Activated naive CD8-positive, alpha-beta T cell treated with anti-CD3 and anti-CD28 coated beads for 36 hours (primary cell): Measurements from ENCODE around the gene ZNF423. TPM values are rescaled to one million over a fixed set of nuclear protein-coding genes. Genes with fewer than 3 reads are reported as not detected.

Source experiments
- DNase-seq: peaks from one replicate; pipeline ENCODE4 v3.0.0; 2021
- H3K27ac Mint-ChIP-seq: one replicate; pipeline ENCODE4 v1.8.0; 2022; ENCODE audit warnings: mild to moderate bottlenecking, moderate library complexity, mixed read lengths
- H3K27me3 Mint-ChIP-seq: one replicate; pipeline ENCODE4 v1.8.0; 2022; ENCODE audit warnings: mild to moderate bottlenecking, mixed read lengths
- H3K36me3 Mint-ChIP-seq: one replicate; pipeline ENCODE4 v1.8.0; 2021; ENCODE audit warnings: mild to moderate bottlenecking, mixed read lengths
- H3K4me1 Mint-ChIP-seq: one replicate; pipeline ENCODE4 v1.8.0; 2021; ENCODE audit warnings: mixed read lengths
- H3K4me3 Mint-ChIP-seq: one replicate; pipeline ENCODE4 v1.8.0; 2022; ENCODE audit warnings: mild to moderate bottlenecking, moderate library complexity, mixed read lengths
- H3K9me3 Mint-ChIP-seq: one replicate; pipeline ENCODE4 v1.8.0; 2022; ENCODE audit warnings: mixed read lengths
- total RNA-seq, 2 experiments: library from RNA; stranded (reverse); gene quantifications; one replicate each; pipeline ENCODE4 v1.2.3, GENCODE V29; 2021

Gene ZNF423
- total RNA-seq, 2 experiments from 2014 or later = not detected

- no peaks in the 10 kb centered on the region for H3K4me1 Mint-ChIP-seq
- H3K9me3 Mint-ChIP-seq = peaks cover 6% of the 10 kb centered on the region
Observed at GRCh38 chr16:49653577-49653976, 202.3 kb downstream of the ZNF423 start.

DNA sequence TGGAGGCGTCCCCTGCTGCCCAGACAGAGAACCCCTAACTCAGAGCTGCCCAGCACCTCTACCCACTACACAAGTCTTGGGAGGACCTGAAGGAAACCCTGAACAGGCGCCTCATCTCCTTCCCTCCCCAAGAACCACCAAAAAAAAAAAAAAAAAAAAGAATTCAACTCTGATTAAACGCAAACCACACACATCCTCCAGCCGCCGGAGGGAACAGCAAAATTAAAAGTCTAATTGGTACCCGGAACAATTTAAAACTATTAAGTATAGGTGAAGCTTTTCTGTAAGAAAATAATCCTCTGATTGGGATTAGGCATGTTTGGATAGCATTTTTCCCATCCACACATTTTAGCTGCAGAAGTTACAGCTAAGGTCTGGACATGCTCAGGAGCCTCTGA, 202.7 kb downstream of the ZNF423 start:
- H3K9me3 Mint-ChIP-seq = peaks cover 7% of the 10 kb centered on the region
- no peak overlapping the region for H3K4me3 Mint-ChIP-seq
- H3K36me3 Mint-ChIP-seq = no peaks in the 10 kb centered on the region
- H3K27ac Mint-ChIP-seq = no peak overlapping the region
- peaks cover 8% of the 10 kb centered on the region for H3K27me3 Mint-ChIP-seq
- no peaks in the 10 kb centered on the region for H3K4me1 Mint-ChIP-seq
- DNase-seq = no peak

More at GRCh38 chr16:49653577-49653976, 202.3 kb downstream of the ZNF423 start:
- peaks cover 8% of the 10 kb centered on the region for H3K27me3 Mint-ChIP-seq
- no peak for DNase-seq
- H3K27ac Mint-ChIP-seq = no peak overlapping the region
- H3K36me3 Mint-ChIP-seq = no peaks in the 10 kb centered on the region
- H3K4me3 Mint-ChIP-seq = no peak overlapping the region

DNA sequence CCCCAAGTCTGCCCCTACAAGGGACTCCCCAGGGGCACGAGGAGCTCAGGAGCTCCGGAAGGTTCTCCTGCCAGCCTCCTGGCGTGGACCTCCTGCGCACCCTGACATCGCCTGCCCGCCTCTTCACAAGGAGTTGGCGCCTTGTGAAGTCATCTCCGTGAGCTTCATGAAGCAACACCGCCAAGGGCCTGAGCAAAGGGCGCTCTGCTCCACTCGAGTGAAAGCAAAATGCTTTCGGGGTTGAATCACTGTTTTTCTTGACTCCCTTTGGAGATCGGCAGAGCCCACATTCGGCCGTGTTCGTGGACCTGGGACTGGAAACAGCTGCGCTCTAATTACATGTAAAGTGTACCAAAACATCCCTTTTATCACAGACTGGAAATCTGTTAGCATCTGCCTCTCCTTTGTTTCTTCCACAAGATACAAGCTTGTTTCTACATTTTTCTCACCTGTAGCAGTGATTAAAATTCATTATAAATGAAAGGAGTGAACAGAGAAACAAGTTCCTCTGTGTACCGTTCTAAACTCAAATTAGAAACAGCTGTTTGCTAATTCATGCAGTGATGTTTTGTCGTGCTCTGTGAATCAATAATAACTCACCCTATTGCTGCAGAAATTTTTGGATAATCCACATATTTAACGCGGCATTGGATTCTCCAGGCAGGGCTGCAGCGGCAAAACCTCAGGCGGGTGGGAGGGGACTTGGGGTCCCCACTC, 203.3 kb downstream of the ZNF423 start:
- Mint-ChIP-seq H3K4me1 (no peaks in the 10 kb centered on the region), H3K4me3 (no peak overlapping the region), H3K27me3 (peaks cover 8% of the 10 kb centered on the region), H3K36me3 (no peaks in the 10 kb centered on the region), H3K27ac (no peak overlapping the region), H3K9me3 (peaks cover 13% of the 10 kb centered on the region)
- DNase-seq = no peak

DNA sequence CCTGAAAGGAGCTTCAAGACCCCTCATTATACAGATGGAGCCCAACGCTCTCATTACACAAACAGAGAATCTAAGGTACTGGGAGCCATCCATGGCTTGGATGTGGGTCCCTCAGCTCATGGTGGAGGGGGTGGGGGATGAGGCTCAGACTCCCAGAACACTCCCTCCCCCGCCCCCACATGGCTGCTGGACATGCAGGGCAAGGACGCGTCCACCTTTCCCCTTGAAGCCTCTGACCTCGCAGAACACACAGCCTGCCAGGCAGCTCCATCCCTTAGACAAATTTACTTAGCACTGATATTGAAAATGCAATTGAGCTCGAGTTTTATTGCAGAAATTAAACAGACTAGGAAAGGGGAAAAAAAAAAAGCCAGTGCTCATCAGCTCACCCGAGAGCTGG, 203.9 kb downstream of the ZNF423 start:
- H3K27ac Mint-ChIP-seq = no peak overlapping the region
- peaks cover 4% of the 10 kb centered on the region for H3K36me3 Mint-ChIP-seq
- H3K4me3 Mint-ChIP-seq = no peak overlapping the region
- DNase-seq = no peak
- peaks cover 8% of the 10 kb centered on the region for H3K27me3 Mint-ChIP-seq
- no peaks in the 10 kb centered on the region for H3K4me1 Mint-ChIP-seq
- peaks cover 13% of the 10 kb centered on the region for H3K9me3 Mint-ChIP-seq

DNA sequence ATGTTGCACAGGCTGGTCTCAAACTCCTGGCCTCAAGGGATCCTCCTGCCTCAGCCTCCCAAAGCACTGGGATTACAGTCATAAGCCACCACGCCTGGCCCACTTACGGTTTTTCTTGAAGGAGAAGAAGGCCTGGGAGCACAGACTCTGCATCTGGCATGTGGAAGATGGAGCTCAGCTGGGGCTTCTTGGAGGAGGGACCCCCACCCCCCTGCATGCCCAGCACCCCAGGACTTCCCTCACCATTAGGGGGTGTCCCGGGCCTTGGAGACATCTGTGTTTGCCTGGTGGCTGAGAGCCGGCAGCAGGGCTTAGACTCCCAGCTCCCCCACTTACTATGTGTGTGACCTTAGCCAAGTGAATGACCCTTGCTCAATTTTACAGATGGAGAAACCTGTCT, 204.7 kb downstream of the ZNF423 start:
- H3K9me3 Mint-ChIP-seq = peaks cover 13% of the 10 kb centered on the region
- H3K27me3 Mint-ChIP-seq = peaks cover 8% of the 10 kb centered on the region
- H3K36me3 Mint-ChIP-seq = peaks cover 4% of the 10 kb centered on the region
- H3K4me1 Mint-ChIP-seq = no peaks in the 10 kb centered on the region
- no peak overlapping the region for H3K27ac Mint-ChIP-seq
- no peak for DNase-seq
- H3K4me3 Mint-ChIP-seq = no peak overlapping the region

DNA sequence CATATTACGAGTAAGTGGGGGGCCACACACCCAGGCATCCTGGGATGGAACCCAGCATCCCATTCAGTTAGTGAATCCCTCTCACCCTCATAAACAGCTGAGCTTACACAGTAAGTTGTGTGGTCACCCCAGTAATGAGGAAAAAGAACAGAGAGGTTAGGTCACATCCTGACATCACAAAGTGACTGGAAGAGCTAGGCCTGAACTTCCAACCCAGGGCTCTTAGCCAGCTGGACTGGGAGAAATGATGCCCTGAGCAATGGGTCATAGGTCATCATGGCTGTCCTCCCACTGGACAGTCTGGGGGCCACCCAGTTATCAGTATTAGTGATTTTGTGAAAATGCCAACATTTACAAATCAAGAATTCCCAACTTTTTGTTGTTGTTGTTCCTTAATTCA, 205.3 kb downstream of the ZNF423 start:
- Mint-ChIP-seq H3K27me3 (peaks cover 8% of the 10 kb centered on the region), H3K36me3 (peaks cover 4% of the 10 kb centered on the region), H3K9me3 (peaks cover 16% of the 10 kb centered on the region), H3K4me3 (no peak overlapping the region), H3K4me1 (no peaks in the 10 kb centered on the region), H3K27ac (no peak overlapping the region)
- no peak for DNase-seq

DNA sequence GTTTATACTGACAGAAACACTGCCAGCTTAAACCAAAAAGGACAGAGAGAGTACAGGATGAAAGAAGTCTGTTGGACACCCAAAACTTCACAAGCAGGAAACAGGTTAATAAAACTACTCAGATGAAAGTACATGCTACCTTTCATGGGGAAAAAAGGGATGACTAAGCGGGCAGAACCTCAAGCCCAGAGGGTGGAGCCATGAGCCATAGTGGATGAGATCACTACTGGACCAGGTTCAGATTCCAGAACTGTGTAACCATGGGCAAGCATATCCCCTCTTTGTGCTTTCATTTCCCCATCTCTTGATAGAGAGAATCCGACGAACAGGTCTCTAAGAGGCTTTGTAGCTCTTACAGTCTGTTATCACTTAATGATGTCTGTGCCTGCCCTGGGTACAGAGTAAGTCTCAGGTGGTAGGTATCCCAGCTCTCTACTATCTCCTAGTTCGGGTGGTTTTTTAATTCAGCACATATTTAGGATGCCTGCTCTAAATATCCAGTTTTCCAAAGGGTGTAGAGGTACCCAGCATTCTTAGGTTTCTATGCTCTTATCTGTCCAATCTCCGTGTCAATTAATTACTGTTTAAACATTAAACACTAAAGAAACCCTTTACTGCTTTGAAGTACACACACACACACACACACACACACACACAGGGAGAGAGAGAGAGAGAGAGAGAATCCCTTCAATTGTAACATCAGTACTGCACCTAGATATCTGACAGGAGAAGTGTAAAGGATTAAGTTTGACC, 206.7 kb downstream of the ZNF423 start:
- H3K9me3 Mint-ChIP-seq = peaks cover 16% of the 10 kb centered on the region
- H3K4me1 Mint-ChIP-seq = no peaks in the 10 kb centered on the region
- DNase-seq = no peak
- peaks cover 4% of the 10 kb centered on the region for H3K36me3 Mint-ChIP-seq
- H3K4me3 Mint-ChIP-seq = no peak overlapping the region
- H3K27ac Mint-ChIP-seq = no peak overlapping the region
- H3K27me3 Mint-ChIP-seq = peaks cover 8% of the 10 kb centered on the region

GRCh38 chr16:49647673-49648072, 208.2 kb downstream of the ZNF423 start:
- no peak overlapping the region for H3K27ac Mint-ChIP-seq
- no peak overlapping the region for H3K4me3 Mint-ChIP-seq
- no peak for DNase-seq
- H3K36me3 Mint-ChIP-seq = peaks cover 4% of the 10 kb centered on the region
- H3K4me1 Mint-ChIP-seq = no peaks in the 10 kb centered on the region
- H3K9me3 Mint-ChIP-seq = peaks cover 16% of the 10 kb centered on the region
- peaks cover 3% of the 10 kb centered on the region for H3K27me3 Mint-ChIP-seq

- no peak for DNase-seq
- Mint-ChIP-seq H3K4me1 (no peaks in the 10 kb centered on the region), H3K27me3 (no peaks in the 10 kb centered on the region), H3K27ac (no peak overlapping the region), H3K4me3 (no peak overlapping the region), H3K36me3 (peaks cover 4% of the 10 kb centered on the region), H3K9me3 (peaks cover 16% of the 10 kb centered on the region)
Observed at GRCh38 chr16:49645263-49645662, 210.6 kb downstream of the ZNF423 start.

DNA sequence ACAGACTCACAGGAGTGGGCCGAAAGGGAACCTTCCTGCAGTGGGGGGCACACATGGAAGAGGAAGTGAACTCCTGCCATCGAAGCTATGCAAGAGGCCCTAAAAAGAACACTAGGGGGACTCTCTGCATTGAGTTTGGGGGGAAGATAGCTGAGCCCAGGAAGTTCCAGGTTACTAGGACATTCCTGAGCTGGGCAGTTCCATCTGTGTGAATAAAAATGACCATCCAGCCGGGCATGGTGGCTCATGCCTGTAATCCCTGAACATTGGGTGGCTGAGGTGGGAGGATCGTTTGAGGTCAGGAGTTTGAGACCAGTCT, 211.8 kb downstream of the ZNF423 start:
- no peak overlapping the region for H3K4me3 Mint-ChIP-seq
- peaks cover 15% of the 10 kb centered on the region for H3K9me3 Mint-ChIP-seq
- no peaks in the 10 kb centered on the region for H3K27me3 Mint-ChIP-seq
- H3K4me1 Mint-ChIP-seq = no peaks in the 10 kb centered on the region
- DNase-seq = no peak
- H3K27ac Mint-ChIP-seq = no peak overlapping the region
- peaks cover 4% of the 10 kb centered on the region for H3K36me3 Mint-ChIP-seq

- no peaks in the 10 kb centered on the region for H3K27me3 Mint-ChIP-seq
- no peak overlapping the region for H3K27ac Mint-ChIP-seq
- H3K9me3 Mint-ChIP-seq = peaks cover 11% of the 10 kb centered on the region
- DNase-seq = no peak
- peaks cover 4% of the 10 kb centered on the region for H3K36me3 Mint-ChIP-seq
- no peak overlapping the region for H3K4me3 Mint-ChIP-seq
- H3K4me1 Mint-ChIP-seq = no peaks in the 10 kb centered on the region
Observed at GRCh38 chr16:49643429-49644144, 212.3 kb downstream of the ZNF423 start.

DNA sequence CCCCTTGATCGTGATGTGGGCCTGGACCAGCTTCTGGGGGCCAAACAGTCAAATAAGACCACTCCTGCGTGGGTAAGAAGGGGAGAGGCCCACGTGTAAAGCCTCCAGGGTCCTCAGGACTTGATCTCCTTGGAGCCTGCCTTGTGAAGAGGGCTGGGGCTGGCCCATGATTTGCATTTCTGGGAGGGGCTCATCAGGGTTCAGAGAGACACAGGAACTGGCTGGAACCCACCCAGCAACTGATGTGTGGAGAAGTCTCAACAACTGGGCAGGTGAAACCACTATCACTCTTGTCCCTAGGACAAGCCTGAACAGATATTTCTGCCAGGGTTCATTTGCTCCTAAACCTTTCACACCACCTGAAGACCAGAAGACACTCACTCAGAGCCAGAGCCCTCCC, 214.7 kb downstream of the ZNF423 start:
- no peaks in the 10 kb centered on the region for H3K27me3 Mint-ChIP-seq
- no peaks in the 10 kb centered on the region for H3K4me1 Mint-ChIP-seq
- H3K4me3 Mint-ChIP-seq = no peak overlapping the region
- no peaks in the 10 kb centered on the region for H3K36me3 Mint-ChIP-seq
- DNase-seq = no peak
- H3K9me3 Mint-ChIP-seq = peaks cover 3% of the 10 kb centered on the region
- no peak overlapping the region for H3K27ac Mint-ChIP-seq

DNA sequence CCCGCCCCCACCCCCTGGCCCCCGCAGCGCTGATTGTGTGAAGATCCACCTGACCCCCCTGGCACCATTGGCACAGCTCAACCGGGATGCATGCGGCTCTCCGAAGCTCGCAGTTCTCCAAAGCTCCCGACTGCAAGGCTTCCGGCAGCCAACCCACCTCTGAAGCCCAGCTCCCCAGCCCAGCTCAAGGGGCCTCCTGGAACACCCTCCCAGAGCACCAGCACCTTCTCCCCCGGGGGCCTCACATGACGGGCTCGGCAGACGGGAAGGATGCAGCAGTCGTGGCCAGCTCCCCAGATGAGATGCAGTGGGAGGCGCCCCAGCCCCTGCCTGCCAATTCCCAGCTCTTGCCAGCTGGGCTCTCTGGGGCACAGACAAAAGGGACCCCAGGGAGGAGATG, 215.3 kb downstream of the ZNF423 start:
- Mint-ChIP-seq H3K9me3 (no peaks in the 10 kb centered on the region), H3K4me3 (no peak overlapping the region), H3K27ac (no peak overlapping the region), H3K4me1 (no peaks in the 10 kb centered on the region), H3K36me3 (no peaks in the 10 kb centered on the region), H3K27me3 (no peaks in the 10 kb centered on the region)
- no peak for DNase-seq

DNA sequence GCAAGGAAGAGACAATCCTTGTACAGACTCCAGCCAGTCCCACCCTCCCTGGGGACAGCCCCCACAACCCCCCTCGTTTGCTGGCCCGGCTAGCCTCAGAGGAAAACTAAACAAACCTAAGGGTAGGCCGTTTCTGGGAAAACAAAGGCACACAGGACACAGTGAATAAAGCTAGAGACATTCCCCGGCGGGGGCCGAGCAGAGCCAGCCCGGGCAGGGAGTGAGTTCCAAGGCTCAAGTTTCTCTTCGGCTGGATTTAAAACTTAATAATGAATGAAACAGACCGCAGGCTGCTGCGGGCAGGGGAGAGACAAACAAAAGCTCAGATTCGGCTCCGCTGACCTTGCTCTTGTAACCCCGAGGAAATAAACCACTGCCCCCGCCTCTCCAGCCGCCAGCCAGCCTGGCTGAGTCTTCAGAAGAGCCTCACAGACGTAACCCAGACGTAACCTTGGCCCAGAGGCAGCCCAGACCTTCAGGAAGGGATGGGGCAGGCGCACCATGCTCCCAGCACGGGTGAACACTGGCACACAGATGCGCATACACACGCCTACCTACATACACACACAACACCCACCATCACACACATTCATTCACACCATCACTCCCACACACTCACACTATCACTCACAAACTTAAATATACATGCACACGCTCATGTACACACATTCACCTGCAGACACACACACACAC, 216.0 kb downstream of the ZNF423 start:
- Mint-ChIP-seq H3K27ac (no peak overlapping the region), H3K27me3 (no peaks in the 10 kb centered on the region), H3K4me1 (no peaks in the 10 kb centered on the region), H3K9me3 (no peaks in the 10 kb centered on the region), H3K4me3 (no peak overlapping the region), H3K36me3 (no peaks in the 10 kb centered on the region)
- no peak for DNase-seq
